SHP77 (cell line): ENCODE results near the gene DMRT3.
A peak's percentile ranks its signal among the peaks of the same experiment; 100 is the strongest.
"Not testable (repeated sequence)": the region's sequence is repeated elsewhere in the genome, so short reads cannot be mapped to it uniquely, and the experiment has no call there.

Source experiments
- DNase-seq, 2 experiments: peaks; one replicate each; lab custom pipeline; 2025; lab: John Stamatoyannopoulos, UW

DMRT3 gene

DNA sequence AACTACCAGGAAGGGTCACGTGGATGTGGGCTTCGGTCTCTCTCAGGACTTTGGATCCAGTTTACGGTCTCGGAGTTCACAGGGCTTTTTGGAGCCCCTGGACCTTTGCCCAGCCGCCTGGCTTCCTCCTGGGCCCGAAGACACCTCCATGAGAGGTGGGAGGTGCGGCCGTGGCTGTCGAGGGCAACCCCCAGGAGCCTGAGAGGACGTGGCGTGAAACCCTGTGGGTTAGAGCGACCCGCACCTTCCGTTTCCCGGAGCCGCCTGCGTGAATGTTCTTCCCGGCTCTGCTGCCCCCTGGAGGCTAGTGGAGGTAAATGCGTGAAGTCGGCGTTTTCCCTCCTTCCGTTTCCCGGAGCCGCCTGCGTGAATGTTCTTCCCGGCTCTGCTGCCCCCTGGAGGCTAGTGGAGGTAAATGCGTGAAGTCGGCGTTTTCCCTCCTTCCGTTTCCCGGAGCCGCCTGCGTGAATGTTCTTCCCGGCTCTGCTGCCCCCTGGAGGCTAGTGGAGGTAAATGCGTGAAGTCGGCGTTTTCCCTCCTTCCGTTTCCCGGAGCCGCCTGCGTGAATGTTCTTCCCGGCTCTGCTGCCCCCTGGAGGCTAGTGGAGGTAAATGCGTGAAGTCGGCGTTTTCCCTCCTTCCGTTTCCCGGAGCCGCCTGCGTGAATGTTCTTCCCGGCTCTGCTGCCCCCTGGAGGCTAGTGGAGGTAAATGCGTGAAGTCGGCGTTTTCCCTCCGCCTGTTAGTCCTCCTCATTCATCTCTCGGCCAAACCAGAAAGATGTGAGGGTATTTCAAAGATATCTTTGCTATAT, 22.1 kb downstream of the DMRT3 start:
- DNase-seq, result not testable (repeated sequence)

DNA sequence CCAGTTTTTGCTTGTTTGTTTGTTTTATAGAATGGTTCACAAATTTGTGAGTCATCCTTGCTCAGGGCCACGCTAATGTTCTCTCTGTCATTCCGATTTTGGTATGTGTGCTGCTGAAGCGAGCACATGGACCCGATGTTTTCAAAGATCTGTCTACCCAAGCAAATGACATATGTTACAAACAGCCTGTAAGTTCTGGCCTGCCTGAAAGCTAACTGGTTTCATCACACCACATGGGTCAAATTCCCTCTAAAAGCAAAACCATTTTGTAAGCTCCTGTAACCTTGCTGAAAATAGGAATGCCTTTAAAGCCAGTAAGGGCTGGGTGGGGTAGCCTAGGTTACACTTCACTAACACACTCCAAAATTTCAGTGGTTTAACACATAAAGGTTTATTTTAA, 25.4 kb downstream of the DMRT3 start:
- DNase-seq, result no peak

DNA sequence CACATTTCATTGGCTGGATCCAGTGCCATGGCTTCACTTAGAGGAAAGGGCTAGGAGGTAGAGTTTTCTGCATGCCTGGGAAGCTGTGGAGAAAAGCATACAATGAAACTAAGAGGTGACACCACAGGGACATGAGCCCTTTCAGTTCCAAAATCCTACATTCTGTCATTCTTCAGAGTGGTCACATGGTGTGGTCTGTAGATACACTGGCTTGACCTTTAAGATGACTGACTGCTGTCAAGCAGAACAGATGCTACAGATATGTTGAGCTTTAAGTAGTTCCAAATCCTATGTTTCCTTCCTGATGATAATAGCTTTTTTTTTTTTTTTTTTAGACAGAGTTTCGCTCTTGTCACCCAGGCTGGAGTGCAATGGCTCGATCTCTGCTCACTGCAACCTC, 26.2 kb downstream of the DMRT3 start:
- DNase-seq, result no peak

DNA sequence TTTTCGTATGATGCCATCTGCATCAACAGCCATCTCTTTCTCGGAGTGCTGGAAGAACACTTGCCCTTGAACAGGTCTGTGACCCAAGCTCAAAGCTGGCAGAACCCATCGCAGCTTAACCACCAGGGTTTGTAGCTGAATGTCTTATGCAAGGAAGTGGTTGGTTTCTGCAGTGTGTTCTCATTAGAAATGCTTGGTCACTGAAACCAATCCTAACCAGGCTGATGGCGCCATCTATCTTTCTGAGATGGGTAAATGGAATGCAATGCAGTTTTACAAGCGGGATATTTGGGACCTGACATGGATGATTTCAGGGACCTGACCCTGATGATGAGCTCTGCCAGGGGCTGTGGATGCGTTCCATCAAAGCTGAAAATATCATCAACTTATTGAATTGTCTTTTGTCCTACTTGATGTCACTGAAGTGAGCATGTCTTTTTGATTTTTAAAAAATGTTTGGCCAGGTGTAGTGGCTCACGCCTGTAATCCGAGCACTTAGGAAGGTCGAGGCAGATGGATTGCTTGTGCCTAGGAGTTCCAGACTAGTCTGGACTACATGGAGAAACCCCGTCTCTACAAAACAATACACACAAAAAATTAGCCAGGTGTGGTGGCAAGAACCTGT, 28.7 kb downstream of the DMRT3 start:
- peak in 1 of 2 experiments; percentile 36 for DNase-seq

DNA sequence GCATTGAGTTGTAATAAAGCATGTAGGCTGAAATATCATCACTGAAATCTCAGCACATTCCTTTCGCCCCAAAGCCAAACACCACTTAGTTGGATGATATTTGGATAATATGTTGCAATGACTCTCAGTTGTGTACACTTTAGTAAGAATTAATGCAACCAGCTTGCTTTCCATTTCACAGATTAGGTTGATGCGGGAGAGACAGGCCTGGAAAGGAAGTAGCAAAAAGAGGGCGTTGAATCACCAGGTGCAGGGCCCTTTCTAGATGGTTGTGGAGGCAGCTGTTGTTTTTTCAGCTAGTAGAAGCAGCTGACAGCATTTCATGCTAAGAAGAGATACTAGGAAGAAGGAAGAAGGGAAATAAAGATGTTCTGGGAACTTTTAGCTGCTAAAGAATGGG, 30.9 kb downstream of the DMRT3 start:
- DNase-seq, result no peak

DNA sequence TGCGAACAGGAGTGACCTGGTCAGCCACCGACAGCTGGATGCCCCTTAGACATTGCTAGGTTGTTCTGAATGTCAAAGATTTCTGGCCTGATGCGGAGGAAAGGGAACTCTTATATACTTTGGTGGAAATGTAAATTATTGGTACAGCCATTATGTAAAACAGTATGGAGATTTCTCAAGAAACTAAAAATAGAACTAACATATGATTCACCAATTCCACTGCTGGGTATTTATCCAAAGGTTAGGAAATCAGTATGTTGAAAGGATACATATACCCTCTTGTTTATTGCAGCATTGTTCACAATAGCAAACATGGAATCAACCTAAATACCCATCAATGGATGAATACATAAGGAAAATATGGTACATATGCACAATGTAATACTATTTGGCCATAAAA, 31.8 kb downstream of the DMRT3 start:
- DNase-seq, result no peak

DNA sequence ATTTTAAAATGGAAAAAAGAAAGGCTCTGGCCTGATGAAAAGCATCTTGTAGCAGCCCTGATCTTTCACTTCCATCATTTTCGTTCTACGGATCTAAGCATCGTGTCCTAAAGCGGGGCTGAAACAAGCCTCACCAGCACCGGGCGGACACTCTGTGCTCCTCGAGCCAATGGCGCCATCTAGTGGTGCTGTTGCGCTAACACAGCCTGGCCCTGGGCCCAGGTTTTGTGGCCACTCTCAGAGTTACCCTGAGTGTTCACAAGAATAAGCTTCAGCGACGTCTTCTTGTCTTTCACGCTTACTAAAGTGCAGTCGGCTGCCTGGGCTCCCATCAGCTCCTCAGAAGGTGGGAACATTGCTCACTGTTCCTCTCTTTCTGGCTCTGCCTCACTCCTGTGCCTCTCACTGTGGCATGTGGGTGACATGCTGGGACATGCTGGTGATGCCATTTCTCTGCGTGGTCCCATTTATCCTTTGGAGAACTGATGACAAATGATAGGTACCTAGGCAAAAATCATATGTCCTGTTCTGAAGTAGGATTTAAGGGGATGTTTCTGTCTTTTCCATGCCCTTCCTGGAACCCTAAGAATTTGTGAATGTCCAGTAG, 32.7 kb downstream of the DMRT3 start:
- peak; percentile 29 to 36 for DNase-seq

DNA sequence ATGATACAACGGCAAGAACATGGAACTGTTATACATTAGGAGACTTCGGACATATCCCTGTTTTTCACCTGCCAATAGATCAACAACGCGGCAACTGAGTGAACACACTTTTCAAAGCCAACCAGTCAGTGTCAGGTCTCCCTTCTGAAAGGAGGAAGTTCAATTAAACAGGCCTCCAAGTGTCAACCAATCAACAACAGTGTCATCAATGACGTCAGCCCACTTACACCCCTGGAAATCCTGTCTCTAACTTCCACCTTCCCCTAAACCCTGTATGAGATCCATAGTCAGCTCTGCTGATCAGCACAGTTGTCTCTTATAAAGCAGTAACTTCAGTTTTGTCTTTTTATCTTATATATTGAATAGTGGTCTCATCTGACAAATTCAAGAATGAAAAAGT, 36.6 kb downstream of the DMRT3 start:
- DNase-seq, result no peak

DNA sequence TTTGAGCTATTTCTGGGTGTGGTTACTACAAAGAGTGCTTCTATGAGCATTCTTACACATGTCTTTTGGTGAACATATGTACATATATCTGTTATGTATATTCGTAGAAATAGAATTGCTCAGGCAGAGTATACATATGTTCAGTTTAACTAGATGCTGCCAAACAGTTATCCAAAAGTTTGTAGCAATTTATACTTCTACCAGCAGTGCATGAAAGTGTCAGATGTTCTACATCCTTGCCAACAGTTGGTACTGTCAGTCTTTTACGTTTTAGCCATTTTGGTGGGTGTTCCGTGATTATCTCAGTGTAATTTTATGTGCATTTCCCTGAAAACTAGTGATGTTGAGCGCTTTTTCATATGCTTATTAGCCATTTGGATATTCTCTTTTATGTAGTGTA, 37.8 kb downstream of the DMRT3 start:
- no peak for DNase-seq

DNA sequence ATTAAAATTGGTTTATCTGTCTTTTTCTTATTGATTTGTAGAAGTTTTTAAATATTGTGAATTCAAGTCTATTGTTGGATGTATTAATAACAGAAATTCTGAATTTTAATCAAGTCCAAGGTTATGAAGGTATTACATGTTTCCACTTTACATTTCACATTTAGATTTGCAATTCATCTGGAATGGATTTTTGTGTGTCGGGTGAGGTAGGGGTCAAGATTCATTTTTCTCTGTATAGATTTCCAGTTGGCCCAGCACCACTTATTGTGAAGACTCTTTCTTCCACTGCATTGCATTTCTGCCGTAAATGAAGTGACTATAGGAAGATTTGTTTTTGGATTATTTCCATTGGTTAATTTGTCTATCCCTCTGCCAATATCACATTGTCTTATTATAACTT, 38.2 kb downstream of the DMRT3 start:
- no peak for DNase-seq

DNA sequence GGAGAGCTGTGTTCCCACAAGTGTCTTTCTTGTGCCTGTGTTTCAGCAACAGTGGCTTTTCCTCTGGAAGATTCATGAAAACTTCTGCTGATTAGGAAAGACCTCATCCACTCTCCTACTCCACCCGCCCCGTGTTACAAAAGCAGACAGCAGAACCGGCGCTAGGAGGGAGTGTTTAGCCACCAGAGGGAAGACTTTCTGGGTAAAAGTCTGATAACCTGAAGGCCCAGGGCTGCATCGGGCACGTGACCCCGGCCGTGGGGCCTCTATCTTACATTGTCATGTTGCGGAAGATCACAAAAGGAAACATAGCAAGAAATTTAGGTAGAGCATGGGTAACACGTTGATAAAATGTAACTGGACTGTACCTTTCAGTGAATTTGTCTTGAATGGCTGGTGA, 41.7 kb downstream of the DMRT3 start:
- no peak for DNase-seq

DNA sequence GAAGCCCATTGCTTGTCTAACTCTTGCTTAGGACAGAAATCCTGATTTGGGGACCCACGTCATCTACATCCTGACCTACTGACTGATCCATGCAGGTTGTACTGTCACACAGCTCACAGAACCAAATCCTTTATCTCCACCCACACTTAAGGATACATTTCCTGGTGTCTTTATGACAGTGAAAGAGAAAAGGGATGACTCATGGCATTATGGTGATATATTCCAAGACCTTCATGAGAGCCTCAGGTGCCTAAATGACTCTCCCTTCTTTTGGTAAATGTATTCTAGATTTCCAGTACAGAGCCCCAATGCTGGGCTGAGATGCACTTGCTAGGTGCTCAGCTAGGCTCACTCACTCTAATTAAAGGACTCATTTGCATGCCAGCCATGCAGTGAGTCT, 47.7 kb downstream of the DMRT3 start:
- DNase-seq, result no peak

DNA sequence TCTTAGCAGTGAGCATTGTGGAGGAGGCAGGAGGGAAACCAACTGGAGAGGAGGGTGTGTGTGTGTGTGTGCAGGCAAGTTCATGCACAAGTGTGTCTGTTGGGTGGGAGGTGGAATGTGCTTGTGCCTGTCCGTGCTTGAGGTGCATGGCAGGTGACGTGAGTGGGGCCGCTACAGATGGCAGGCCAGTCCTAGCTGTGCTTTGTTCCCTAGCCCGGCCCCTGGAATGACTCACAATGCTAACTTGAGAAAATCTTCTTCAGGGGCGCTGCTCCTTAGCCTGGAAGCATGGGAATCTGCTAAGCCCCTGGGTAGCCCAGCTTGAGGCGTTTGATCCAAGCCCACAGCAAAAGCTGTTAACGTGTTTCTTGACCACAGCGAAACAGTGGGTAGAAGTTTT, 48.7 kb downstream of the DMRT3 start:
- no peak for DNase-seq

DNA sequence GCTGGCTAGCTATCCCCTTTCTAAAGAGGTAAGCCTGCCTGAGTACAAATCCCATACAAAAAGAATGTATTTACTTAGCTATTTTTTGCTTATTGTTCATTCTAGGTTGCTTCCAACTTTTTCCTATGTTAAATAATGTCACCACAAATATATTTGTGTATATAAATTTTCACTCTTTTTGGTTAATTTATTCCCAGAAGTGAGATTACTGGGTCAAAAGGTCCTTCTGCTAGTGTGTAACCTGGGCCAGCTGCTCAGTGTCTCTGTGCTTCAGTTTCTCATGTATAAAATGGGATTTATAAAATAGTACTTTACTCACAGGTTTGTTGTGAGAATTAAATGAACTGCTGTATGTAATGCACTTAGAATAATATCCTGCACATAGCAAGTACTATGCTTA, 49.8 kb downstream of the DMRT3 start:
- DNase-seq, result no peak

DNA sequence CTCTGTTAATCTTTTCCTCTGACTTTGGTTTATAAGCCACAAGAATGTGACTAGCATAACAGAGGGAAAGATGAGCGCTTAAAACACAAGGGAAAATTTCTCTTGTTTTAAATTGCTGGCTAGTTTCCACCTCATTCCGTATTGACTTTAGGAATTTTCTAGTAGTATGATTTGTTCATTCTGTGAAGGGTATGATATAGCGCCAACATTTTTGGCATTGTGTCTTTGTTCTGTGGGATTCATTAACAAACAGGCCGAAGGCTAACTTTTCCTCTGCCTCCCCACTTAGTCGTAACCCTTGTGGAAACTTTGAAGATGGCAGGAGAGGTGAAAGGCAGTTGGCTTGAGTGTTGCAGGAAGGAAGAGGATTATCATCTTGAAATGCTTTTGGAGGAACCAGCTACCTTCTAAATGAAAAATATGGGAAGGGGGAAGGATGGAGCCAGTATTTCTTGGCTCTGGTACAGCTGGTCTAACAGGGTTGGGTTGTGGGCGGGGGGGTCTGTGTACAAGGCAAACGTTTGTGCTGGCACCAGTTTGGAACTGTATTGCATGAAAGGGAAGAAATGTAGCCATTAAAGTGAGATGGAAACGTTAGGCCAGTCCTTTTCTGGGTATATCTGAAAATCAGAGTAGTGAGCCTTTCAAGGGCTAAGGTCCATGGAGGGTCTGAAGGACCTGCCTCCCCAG, 52.2 kb downstream of the DMRT3 start:
- DNase-seq, result no peak

DNA sequence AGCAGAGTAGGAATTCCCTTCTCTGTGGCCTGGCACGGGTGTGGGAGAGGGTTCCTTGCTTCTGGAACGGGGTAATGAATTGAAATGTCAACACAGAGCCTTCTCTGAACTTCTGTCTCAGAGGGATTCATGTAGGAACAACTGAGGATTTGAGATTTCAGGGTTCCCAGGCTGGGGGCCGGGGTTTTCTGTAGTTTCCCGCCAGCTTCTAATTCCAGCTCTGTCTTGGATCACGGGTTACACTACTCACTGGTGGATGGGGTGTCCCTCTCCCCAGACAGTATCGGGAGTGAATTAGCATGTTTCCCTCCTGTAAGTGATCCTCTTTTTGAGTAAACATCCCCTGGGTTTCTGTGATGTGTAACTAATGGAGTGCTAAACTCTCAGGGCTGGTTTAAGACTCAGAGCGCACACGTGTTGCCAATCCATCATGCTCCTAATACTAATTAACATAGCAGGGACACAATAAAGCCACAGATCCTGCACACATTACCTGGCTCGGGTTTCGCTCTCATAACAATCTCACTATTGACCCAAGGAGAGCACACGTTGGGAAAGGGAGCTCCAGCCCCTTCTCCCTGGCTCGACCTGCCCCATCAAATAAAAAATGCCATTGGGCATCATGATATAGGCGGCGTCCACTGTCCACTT, 55.6 kb downstream of the DMRT3 start:
- no peak for DNase-seq

DNA sequence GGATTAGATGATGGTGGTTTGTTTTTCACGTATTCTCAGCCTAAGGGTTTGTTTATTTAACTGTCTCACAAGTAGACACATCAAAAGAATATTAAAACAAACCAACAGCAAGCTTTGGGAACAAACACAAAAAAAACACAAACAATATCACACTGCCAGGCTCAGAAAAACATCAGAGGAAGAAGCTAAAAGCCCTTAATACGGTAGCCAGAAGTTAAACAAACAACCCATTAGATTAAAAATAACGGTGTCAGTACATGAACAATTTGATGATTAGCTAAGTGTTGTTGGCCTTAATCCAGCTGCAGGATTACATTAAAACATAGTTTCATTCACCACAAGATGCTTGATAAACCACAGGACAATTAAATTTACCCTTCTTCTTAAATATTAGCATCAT, 57.8 kb downstream of the DMRT3 start:
- DNase-seq, result no peak

DNA sequence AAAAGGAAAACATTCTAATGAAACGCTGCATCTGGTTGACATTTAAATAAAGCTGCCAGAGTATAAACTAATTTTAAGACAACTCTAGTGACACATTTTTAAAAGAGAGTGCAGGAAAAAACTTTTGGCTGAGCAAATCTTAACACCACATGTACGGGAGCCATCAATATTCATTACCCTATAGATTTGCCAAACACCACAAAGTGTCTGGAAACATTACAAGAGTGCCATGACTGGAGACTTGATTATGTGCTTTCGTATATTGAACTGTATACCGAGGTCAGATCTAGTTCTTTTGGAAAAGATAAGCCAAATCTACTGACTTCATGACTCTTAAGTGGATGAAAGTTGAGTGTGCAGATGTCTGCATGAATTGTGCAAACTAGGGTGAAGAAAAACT, 63.1 kb downstream of the DMRT3 start:
- DNase-seq, result no peak
